SH-SY5Y (cell line): ENCODE measurements around the gene ZSCAN5A.
"Not testable (repeated sequence)": the region's sequence is repeated elsewhere in the genome, so short reads cannot be mapped to it uniquely, and the experiment has no call there.

Experiments used
- GATA2 ChIP-seq: IDR thresholded peaks from 2 replicates; pipeline ENCODE4 v1.6.1; 2011; ENCODE audit warnings: mild to moderate bottlenecking, low read depth, low read length
- GATA3 ChIP-seq: IDR thresholded peaks from 2 replicates; pipeline ENCODE4 v1.6.1; 2011; ENCODE audit warnings: low read depth, mild to moderate bottlenecking, low read length, moderate library complexity

Gene ZSCAN5A

GRCh38 chr19:56258272-56258671 lies 56.4 kb downstream of the ZSCAN5A start:
- no peak for TF ChIP-seq GATA3
- TF ChIP-seq GATA2: no peak

DNA sequence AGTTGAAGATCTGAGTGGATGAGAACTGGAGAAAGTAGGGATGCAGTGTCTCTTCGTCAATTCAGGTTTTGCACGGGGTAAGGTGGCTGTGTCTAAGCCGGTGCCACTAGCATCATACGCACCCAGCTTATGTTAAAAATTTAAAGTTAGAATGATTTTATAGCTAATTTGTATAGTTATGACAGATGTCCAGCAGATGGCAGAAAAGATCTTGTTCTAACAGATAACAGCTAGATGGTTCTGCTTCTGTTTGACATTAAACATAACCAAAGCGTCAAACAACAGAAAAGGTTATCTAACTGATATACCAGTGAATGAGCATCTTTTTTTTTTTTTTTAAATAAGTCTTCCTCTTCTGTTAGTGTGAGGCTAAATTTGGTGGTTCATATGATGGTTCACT lies 60.9 kb downstream of the ZSCAN5A start:
- TF ChIP-seq GATA3 (no peak), GATA2 (no peak)

- TF ChIP-seq GATA3 (no peak), GATA2 (no peak)
Observed at GRCh38 chr19:56252699-56253422, 61.8 kb downstream of the ZSCAN5A start.

DNA sequence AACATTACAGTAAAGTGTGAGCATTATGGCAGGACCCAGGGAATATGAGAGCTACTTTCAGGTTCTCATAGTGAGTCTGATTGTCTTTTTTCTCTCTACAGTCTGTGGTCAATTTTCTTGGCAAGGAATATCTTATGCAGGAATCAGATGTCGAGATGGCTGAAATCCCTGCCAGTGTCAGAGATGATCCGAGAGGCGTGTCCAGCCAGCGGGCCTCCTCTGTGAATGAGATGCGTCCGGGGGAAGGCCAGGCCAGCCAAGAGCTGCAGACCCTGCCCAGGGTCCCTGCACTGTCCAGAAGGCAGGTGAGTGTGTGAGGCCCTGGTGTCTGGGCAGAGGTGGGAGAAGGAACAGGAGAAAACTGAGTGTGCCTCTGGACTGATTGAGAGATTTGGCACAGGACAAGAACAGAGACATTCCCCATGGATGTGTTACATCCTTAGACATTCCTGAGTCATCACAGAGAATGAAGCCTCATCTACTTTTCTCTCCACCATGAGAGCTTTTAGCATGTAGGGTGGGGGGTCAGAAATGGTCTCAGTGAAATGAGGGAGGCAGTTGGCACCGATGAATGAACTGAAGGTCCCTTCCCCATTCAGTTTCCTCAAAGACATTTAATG lies 69.4 kb downstream of the ZSCAN5A start:
- no peak for TF ChIP-seq GATA3
- TF ChIP-seq GATA2: no peak

DNA sequence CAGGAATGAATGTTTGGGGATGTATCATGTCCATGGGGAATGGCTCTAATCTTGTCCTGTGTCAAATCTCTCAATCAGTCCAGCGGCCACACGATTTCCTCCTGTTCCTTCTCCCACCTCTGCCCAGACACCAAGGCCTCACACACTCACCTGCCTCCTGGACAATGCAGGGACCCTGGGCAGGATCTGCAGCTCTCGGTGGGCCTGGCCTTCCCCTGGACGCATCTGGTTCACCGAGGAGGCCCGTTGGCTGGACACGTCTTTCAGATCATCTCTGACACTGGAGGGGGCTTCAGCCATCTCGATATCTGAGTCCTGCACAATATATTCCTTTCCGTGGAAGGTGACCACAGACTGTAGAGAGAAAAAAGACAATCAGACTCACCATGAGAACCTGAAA lies 91.2 kb downstream of the ZSCAN5A start:
- TF ChIP-seq GATA3 (no peak), GATA2 (no peak)

DNA sequence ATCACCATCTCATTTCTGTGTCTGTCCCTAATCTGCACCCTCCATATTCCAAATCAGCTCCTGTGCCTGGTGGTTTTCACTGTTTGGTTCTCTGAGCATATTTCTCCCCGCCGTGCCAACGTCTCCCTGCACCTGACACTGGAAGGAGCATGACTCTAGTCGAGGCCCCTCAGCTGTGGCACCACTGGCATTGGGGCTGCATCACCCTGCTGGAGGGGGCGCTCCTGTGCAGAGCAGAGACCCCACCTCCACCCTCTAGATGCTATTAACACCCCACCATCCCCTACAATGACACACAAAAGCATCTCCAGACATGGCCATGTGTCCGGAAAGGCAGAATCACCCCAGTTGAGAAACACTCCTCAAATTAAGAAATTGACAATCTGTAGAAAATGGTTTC lies 91.7 kb downstream of the ZSCAN5A start:
- TF ChIP-seq GATA3 (no peak), GATA2 (no peak)

- TF ChIP-seq GATA2: no peak
- TF ChIP-seq GATA3: no peak
Observed at GRCh38 chr19:56221851-56222250, 92.8 kb downstream of the ZSCAN5A start.

GRCh38 chr19:56218961-56219360 lies 95.7 kb downstream of the ZSCAN5A start:
- TF ChIP-seq GATA3 (no peak), GATA2 (no peak)

DNA sequence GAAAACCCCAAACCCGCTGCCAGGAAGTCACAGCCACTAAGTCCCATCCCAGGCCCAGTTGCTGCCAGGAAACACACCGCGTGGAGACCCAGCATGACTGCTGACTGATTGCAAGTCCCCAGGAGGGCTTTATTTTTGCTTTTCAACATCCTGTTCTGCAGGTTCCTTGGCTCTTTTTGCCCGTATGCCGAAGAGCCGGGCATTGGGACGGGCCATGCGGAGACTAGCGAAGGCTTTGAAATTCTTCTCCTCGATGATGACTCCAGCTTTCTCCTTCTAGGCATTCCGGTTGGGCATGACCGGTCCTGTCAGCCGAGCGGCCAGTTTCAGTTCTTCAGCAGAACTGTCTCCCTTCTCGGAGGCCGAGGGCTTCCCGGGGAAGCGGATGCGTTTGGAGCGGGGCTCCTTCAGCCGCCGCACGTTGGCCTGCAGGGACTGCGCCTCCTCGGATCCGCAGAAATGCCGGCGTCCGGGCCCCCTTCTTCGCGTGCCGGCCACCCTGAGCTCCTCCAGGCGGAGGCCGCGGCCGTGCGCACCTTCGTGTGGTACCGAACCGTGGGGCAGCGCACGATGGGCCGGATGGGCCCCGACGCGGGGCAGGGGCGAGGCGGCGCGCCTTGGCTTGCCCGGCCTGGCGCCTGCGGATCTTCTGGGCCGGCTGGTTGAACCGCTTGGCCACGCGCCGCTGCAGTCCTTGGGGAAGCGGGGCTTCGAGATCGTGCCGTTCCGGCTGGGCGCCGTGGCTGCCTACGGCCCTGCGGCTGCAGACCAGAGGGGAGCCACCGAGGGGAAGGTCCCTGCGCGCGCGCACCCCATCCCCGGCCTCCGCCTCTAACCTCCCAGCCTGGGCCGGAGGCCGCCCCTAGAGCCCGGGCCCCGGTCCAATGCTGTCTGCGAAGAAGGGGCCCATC lies 97.3 kb downstream of the ZSCAN5A start:
- TF ChIP-seq GATA3 (no peak), GATA2 (no peak)

DNA sequence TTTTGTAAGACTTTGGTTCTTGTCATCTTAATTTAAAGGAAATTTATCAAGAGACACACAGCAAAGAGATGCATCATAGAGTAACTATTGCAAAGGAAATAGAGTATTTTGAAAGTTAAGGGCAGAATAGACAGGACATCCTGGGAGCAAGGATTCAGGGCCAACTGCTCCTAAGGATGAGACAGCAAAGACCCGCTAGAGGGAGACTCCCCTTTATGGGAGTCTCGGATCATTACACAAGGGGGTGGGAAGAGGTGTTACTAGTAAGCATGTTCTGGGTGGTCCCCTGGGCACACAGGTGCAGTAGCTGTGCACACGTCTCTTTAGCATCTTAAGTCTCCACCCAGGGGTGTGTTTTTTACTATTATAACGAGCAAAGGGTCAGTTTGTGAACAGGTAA lies 102.9 kb downstream of the ZSCAN5A start:
- no peak for TF ChIP-seq GATA2
- TF ChIP-seq GATA3: no peak

DNA sequence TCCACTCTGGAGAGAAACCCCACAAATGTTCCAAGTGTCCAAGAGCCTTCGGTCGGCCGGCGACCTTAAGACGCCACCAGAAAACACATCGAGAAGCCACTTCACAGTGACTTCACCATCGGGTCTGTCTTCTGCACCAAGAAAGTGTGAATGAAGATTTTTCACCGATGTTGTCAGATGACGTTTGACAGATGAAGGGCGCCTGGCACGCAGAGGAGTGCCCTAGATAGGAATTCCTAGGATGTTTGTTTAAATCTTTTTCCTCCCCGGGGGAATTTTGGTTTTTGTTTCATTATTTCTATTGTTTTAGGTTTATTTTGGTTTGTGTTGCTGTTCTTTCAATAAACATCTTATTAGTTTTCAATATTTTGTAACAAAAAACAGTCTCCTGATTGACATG lies 105.5 kb downstream of the ZSCAN5A start:
- TF ChIP-seq GATA2 (no peak), GATA3 (no peak)

DNA sequence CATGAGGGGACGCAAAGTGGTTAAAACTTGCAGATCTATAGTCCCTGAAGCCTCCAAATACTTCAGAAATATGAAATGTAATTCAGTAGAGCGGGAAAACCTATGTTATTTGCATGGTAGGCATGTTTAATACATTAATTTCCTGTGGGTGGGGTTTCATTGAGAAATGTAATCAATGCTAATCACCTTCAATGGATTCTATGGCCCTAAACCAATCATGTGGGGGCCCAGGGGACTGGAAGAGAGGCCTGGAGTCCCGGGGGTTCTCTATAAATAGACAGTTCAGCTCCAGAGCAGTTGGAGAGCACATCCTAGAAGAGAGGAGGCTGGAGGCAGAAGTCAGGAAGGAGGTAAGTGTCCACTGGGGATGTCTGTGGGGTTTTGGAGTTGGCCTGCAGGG lies 112.7 kb downstream of the ZSCAN5A start, which contains the start of gene ZSCAN5C:
TSS of gene ZSCAN5C (plus strand) at position 301 of the 400 bp plus-strand sequence. CDS start 3,641 bp downstream, outside the sequence.
- no peak for TF ChIP-seq GATA3
- TF ChIP-seq GATA2: no peak

DNA sequence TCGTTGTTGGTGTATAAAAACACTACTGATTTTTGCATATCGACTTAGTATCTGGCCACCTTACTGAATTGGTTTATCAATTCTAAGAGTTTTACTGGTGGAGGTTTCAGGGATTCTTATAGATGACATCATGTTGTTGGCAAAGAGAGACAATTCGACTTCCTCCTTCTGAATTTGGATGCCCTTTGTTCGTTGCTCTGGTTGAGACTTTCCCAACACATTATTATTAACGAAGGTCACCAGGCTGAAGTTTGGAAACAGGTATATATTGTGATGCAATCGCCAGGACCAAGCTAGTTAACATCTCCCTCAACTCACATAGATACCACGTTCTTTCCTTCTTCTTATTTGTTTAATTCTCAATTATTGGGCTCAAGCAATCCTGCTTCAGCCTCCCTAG lies 115.0 kb downstream of the ZSCAN5A start:
- TF ChIP-seq GATA2 (no peak), GATA3 (no peak)

- TF ChIP-seq GATA2, GATA3: not testable (repeated sequence)
Observed at GRCh38 chr19:56197646-56198045, 117.0 kb downstream of the ZSCAN5A start, which contains the start of gene ZSCAN5B. Gene ZSCAN5B, minus strand, starts transcription at chr19:56197783. Its CDS starts 4,731 bp downstream, at chr19:56193052.

GRCh38 chr19:56193981-56194640 lies 120.5 kb downstream of the ZSCAN5A start:
- TF ChIP-seq GATA3 (no peak), GATA2 (no peak)
